LNCaP clone FGC (cell line): Measurements from ENCODE around the gene MAS1.

Experiments
- DNase-seq: peaks from one replicate; pipeline ENCODE4 v3.0.0-alpha.2; 2011; ENCODE audit warnings: low read depth
- H3K4me3 ChIP-seq: 2 replicates; pipeline ENCODE4 v1.5.1; 2011; ENCODE audit warnings: mild to moderate bottlenecking, low read depth, low read length, control low read depth
- CTCF ChIP-seq: IDR thresholded peaks from 2 replicates; pipeline ENCODE4 v1.5.1; 2012; ENCODE audit warnings: mild to moderate bottlenecking; ENCODE audit not compliant: control insufficient read depth, insufficient read depth; ENCODE audit errors: extremely low read depth

MAS1 gene

GRCh38 chr6:159871241-159871640 is 19.5 kb upstream of the MAS1 start:
- DNase-seq: no peak
- TF ChIP-seq CTCF: no peak
- no peak overlapping the region for H3K4me3 ChIP-seq

GRCh38 chr6:159871906-159872305 is 18.9 kb upstream of the MAS1 start:
- DNase-seq: no peak
- no peak for TF ChIP-seq CTCF
- no peak overlapping the region for H3K4me3 ChIP-seq

GRCh38 chr6:159874435-159874834 is 16.4 kb upstream of the MAS1 start:
- no peak for TF ChIP-seq CTCF
- DNase-seq: no peak
- H3K4me3 ChIP-seq: no peak overlapping the region

GRCh38 chr6:159875194-159875593 is 15.6 kb upstream of the MAS1 start:
- no peak overlapping the region for H3K4me3 ChIP-seq
- no peak for DNase-seq
- TF ChIP-seq CTCF: no peak

GRCh38 chr6:159876242-159876641 is 14.5 kb upstream of the MAS1 start:
- TF ChIP-seq CTCF: no peak
- DNase-seq: no peak

GRCh38 chr6:159877256-159877808 is 13.5 kb upstream of the MAS1 start:
- DNase-seq: no peak
- no peak overlapping the region for H3K4me3 ChIP-seq
- no peak for TF ChIP-seq CTCF

More at GRCh38 chr6:159876242-159876641, 14.5 kb upstream of the MAS1 start:
- H3K4me3 ChIP-seq: no peak overlapping the region

- no peak overlapping the region for H3K4me3 ChIP-seq
- no peak for DNase-seq
- no peak for TF ChIP-seq CTCF
Measured at GRCh38 chr6:159878341-159878740, 12.4 kb upstream of the MAS1 start.
